SU-DHL-6 (cell line): ENCODE measurements around the gene NKAP.

Experiments used
- EZH2phosphoT487 ChIP-seq: fragments of 200-600 bp; sonication (generic), shearing (Covaris generic); conservative IDR thresholded peaks from 2 replicates; pipeline ENCODE4 v1.6.1; 2018; ENCODE audit warnings: mild to moderate bottlenecking, antibody characterized with exemption, low read length, moderate library complexity, mixed read lengths
- TF ChIP-seq, protein P1 (sequence below): fragments of 200-600 bp; sonication (generic); IDR thresholded peaks from one replicate; pipeline ENCODE4 v1.5.1; 2017; ENCODE audit warnings: antibody characterized with exemption, mild to moderate bottlenecking, low read length, moderate library complexity; ENCODE audit not compliant: insufficient read depth, poor library complexity, severe bottlenecking

GRCh38 chrX:119942173-119942819, 1.3 kb downstream of the NKAP start:
- TF ChIP-seq, protein P1, sequence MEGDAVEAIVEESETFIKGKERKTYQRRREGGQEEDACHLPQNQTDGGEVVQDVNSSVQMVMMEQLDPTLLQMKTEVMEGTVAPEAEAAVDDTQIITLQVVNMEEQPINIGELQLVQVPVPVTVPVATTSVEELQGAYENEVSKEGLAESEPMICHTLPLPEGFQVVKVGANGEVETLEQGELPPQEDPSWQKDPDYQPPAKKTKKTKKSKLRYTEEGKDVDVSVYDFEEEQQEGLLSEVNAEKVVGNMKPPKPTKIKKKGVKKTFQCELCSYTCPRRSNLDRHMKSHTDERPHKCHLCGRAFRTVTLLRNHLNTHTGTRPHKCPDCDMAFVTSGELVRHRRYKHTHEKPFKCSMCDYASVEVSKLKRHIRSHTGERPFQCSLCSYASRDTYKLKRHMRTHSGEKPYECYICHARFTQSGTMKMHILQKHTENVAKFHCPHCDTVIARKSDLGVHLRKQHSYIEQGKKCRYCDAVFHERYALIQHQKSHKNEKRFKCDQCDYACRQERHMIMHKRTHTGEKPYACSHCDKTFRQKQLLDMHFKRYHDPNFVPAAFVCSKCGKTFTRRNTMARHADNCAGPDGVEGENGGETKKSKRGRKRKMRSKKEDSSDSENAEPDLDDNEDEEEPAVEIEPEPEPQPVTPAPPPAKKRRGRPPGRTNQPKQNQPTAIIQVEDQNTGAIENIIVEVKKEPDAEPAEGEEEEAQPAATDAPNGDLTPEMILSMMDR, result no peak
- TF ChIP-seq EZH2phosphoT487, result no peak
